ENCODE results near the gene ZBTB8B.
"Not testable (repeated sequence)": the region's sequence is repeated elsewhere in the genome, so short reads cannot be mapped to it uniquely, and the experiment has no call there.

Gene ZBTB8B

GRCh38 chr1:32470991-32471694 lies 6.3 kb downstream of the ZBTB8B start:
- no peak overlapping the region for H3K27ac ChIP-seq (ENCODE audit: low read depth, low read length)
- H3K36me3 ChIP-seq (ENCODE audit: insufficient read depth, low read length) = no peaks in the 10 kb centered on the region
- H3K9ac ChIP-seq (ENCODE audit: low read length) = no peak overlapping the region
- no peak overlapping the region for H3K4me3 ChIP-seq (ENCODE audit: low read depth in 1 of 2, low read length in 2 of 2)
- no peaks in the 10 kb centered on the region for H3K9me3 ChIP-seq (ENCODE audit: low read length)
- no peaks in the 10 kb centered on the region for H3K4me1 ChIP-seq (ENCODE audit: insufficient read depth, low read length)
- peaks cover 8 to 17% of the 10 kb centered on the region in 2 donors for H3K27me3 ChIP-seq (ENCODE audit: control insufficient read depth in 1 of 2, insufficient read depth in 2 of 2, low read length in 2 of 2)

GRCh38 chr1:32471695-32472362 lies 7.0 kb downstream of the ZBTB8B start:
- Histone ChIP-seq H3K4me3 (ENCODE audit: low read depth in 1 of 2, low read length in 2 of 2) (no peak overlapping the region), H3K36me3 (ENCODE audit: insufficient read depth, low read length) (no peaks in the 10 kb centered on the region), H3K4me1 (ENCODE audit: insufficient read depth, low read length) (no peaks in the 10 kb centered on the region), H3K27me3 (ENCODE audit: control insufficient read depth in 1 of 2, insufficient read depth in 2 of 2, low read length in 2 of 2) (peaks cover 2 to 14% of the 10 kb centered on the region in 2 donors), H3K27ac (ENCODE audit: low read depth, low read length) (no peak overlapping the region), H3K9me3 (ENCODE audit: low read length) (no peaks in the 10 kb centered on the region), H3K9ac (ENCODE audit: low read length) (no peak overlapping the region)

- not testable (repeated sequence) for H3K9me3 ChIP-seq (ENCODE audit: low read length); H3K4me3 ChIP-seq (ENCODE audit: low read depth in 1 of 2, low read length in 2 of 2); H3K36me3 ChIP-seq (ENCODE audit: insufficient read depth, low read length); H3K9ac ChIP-seq (ENCODE audit: low read length); H3K4me1 ChIP-seq (ENCODE audit: insufficient read depth, low read length); H3K27me3 ChIP-seq (ENCODE audit: control insufficient read depth in 1 of 2, insufficient read depth in 2 of 2, low read length in 2 of 2); H3K27ac ChIP-seq (ENCODE audit: low read depth, low read length)
Measured at GRCh38 chr1:32472966-32473365, 8.1 kb downstream of the ZBTB8B start.

GRCh38 chr1:32474954-32475353 lies 10.1 kb downstream of the ZBTB8B start:
- no peaks in the 10 kb centered on the region for H3K36me3 ChIP-seq (ENCODE audit: insufficient read depth, low read length)
- H3K9me3 ChIP-seq (ENCODE audit: low read length) = no peaks in the 10 kb centered on the region
- no peaks in the 10 kb centered on the region for H3K27me3 ChIP-seq (ENCODE audit: control insufficient read depth in 1 of 2, insufficient read depth in 2 of 2, low read length in 2 of 2)
- H3K9ac ChIP-seq (ENCODE audit: low read length) = no peak overlapping the region
- no peaks in the 10 kb centered on the region for H3K4me1 ChIP-seq (ENCODE audit: insufficient read depth, low read length)
- no peak overlapping the region for H3K4me3 ChIP-seq (ENCODE audit: low read depth in 1 of 2, low read length in 2 of 2)
- no peak overlapping the region for H3K27ac ChIP-seq (ENCODE audit: low read depth, low read length)

GRCh38 chr1:32480003-32480402 lies 15.1 kb downstream of the ZBTB8B start:
- no peaks in the 10 kb centered on the region for H3K36me3 ChIP-seq (ENCODE audit: insufficient read depth, low read length)
- H3K4me1 ChIP-seq (ENCODE audit: insufficient read depth, low read length) = no peaks in the 10 kb centered on the region
- H3K9me3 ChIP-seq (ENCODE audit: low read length) = no peaks in the 10 kb centered on the region
- H3K9ac ChIP-seq (ENCODE audit: low read length) = no peak overlapping the region
- no peak overlapping the region for H3K27ac ChIP-seq (ENCODE audit: low read depth, low read length)
- no peaks in the 10 kb centered on the region for H3K27me3 ChIP-seq (ENCODE audit: control insufficient read depth in 1 of 2, insufficient read depth in 2 of 2, low read length in 2 of 2)
- no peak overlapping the region for H3K4me3 ChIP-seq (ENCODE audit: low read depth in 1 of 2, low read length in 2 of 2)

- H3K36me3 ChIP-seq (ENCODE audit: insufficient read depth, low read length) = no peaks in the 10 kb centered on the region
- no peak overlapping the region for H3K9ac ChIP-seq (ENCODE audit: low read length)
- H3K4me1 ChIP-seq (ENCODE audit: insufficient read depth, low read length) = no peaks in the 10 kb centered on the region
- no peaks in the 10 kb centered on the region for H3K27me3 ChIP-seq (ENCODE audit: control insufficient read depth in 1 of 2, insufficient read depth in 2 of 2, low read length in 2 of 2)
- H3K9me3 ChIP-seq (ENCODE audit: low read length) = no peaks in the 10 kb centered on the region
- H3K4me3 ChIP-seq (ENCODE audit: low read depth in 1 of 2, low read length in 2 of 2) = no peak overlapping the region
- no peak overlapping the region for H3K27ac ChIP-seq (ENCODE audit: low read depth, low read length)
Measured at GRCh38 chr1:32480761-32481160, 15.9 kb downstream of the ZBTB8B start.

GRCh38 chr1:32481788-32482187 lies 16.9 kb downstream of the ZBTB8B start:
- not testable (repeated sequence) for H3K4me1 ChIP-seq (ENCODE audit: insufficient read depth, low read length); H3K4me3 ChIP-seq (ENCODE audit: low read depth in 1 of 2, low read length in 2 of 2); H3K27me3 ChIP-seq (ENCODE audit: control insufficient read depth in 1 of 2, insufficient read depth in 2 of 2, low read length in 2 of 2); H3K27ac ChIP-seq (ENCODE audit: low read depth, low read length); H3K9me3 ChIP-seq (ENCODE audit: low read length); H3K9ac ChIP-seq (ENCODE audit: low read length); H3K36me3 ChIP-seq (ENCODE audit: insufficient read depth, low read length)

- Histone ChIP-seq H3K27ac (ENCODE audit: low read depth, low read length) (no peak overlapping the region), H3K9ac (ENCODE audit: low read length) (no peak overlapping the region), H3K36me3 (ENCODE audit: insufficient read depth, low read length) (no peaks in the 10 kb centered on the region), H3K27me3 (ENCODE audit: control insufficient read depth in 1 of 2, insufficient read depth in 2 of 2, low read length in 2 of 2) (no peaks in the 10 kb centered on the region), H3K9me3 (ENCODE audit: low read length) (no peaks in the 10 kb centered on the region), H3K4me1 (ENCODE audit: insufficient read depth, low read length) (no peaks in the 10 kb centered on the region), H3K4me3 (ENCODE audit: low read depth in 1 of 2, low read length in 2 of 2) (no peak overlapping the region)
Measured at GRCh38 chr1:32485554-32486255, 20.8 kb downstream of the ZBTB8B start.

GRCh38 chr1:32486463-32487113 lies 21.7 kb downstream of the ZBTB8B start:
- no peaks in the 10 kb centered on the region for H3K4me1 ChIP-seq (ENCODE audit: insufficient read depth, low read length)
- H3K27ac ChIP-seq (ENCODE audit: low read depth, low read length) = no peak overlapping the region
- H3K9me3 ChIP-seq (ENCODE audit: low read length) = no peaks in the 10 kb centered on the region
- H3K36me3 ChIP-seq (ENCODE audit: insufficient read depth, low read length) = no peaks in the 10 kb centered on the region
- H3K9ac ChIP-seq (ENCODE audit: low read length) = no peak overlapping the region
- no peak overlapping the region for H3K4me3 ChIP-seq (ENCODE audit: low read depth in 1 of 2, low read length in 2 of 2)
- H3K27me3 ChIP-seq (ENCODE audit: control insufficient read depth in 1 of 2, insufficient read depth in 2 of 2, low read length in 2 of 2) = no peaks in the 10 kb centered on the region

GRCh38 chr1:32487182-32487581 lies 22.3 kb downstream of the ZBTB8B start:
- no peaks in the 10 kb centered on the region for H3K27me3 ChIP-seq (ENCODE audit: control insufficient read depth in 1 of 2, insufficient read depth in 2 of 2, low read length in 2 of 2)
- H3K27ac ChIP-seq (ENCODE audit: low read depth, low read length) = no peak overlapping the region
- no peaks in the 10 kb centered on the region for H3K9me3 ChIP-seq (ENCODE audit: low read length)
- no peak overlapping the region for H3K4me3 ChIP-seq (ENCODE audit: low read depth in 1 of 2, low read length in 2 of 2)
- no peaks in the 10 kb centered on the region for H3K36me3 ChIP-seq (ENCODE audit: insufficient read depth, low read length)
- no peaks in the 10 kb centered on the region for H3K4me1 ChIP-seq (ENCODE audit: insufficient read depth, low read length)
- no peak overlapping the region for H3K9ac ChIP-seq (ENCODE audit: low read length)

- no peaks in the 10 kb centered on the region for H3K27me3 ChIP-seq (ENCODE audit: control insufficient read depth in 1 of 2, insufficient read depth in 2 of 2, low read length in 2 of 2)
- no peaks in the 10 kb centered on the region for H3K36me3 ChIP-seq (ENCODE audit: insufficient read depth, low read length)
- no peak overlapping the region for H3K4me3 ChIP-seq (ENCODE audit: low read depth in 1 of 2, low read length in 2 of 2)
- H3K9ac ChIP-seq (ENCODE audit: low read length) = no peak overlapping the region
- H3K9me3 ChIP-seq (ENCODE audit: low read length) = no peaks in the 10 kb centered on the region
- H3K27ac ChIP-seq (ENCODE audit: low read depth, low read length) = no peak overlapping the region
- no peaks in the 10 kb centered on the region for H3K4me1 ChIP-seq (ENCODE audit: insufficient read depth, low read length)
Measured at GRCh38 chr1:32489774-32490454, 25.0 kb downstream of the ZBTB8B start.
